B cell (primary cell): ENCODE data around the gene TMEM106B.

Experiments
- EZH2 ChIP-seq: IDR thresholded peaks from 2 replicates; pipeline ENCODE4 v1.6.1; 2012; ENCODE audit warnings: borderline replicate concordance, low read depth, mild to moderate bottlenecking, moderate library complexity, low read length; ENCODE audit not compliant: insufficient read depth, poor library complexity, severe bottlenecking
- TF ChIP-seq, protein P1 (sequence below): fragments of 200-600 bp; IDR thresholded peaks from one replicate; pipeline ENCODE4 v1.8.0; 2022; ENCODE audit warnings: antibody characterized with exemption, mild to moderate bottlenecking

- TF ChIP-seq, protein P1, sequence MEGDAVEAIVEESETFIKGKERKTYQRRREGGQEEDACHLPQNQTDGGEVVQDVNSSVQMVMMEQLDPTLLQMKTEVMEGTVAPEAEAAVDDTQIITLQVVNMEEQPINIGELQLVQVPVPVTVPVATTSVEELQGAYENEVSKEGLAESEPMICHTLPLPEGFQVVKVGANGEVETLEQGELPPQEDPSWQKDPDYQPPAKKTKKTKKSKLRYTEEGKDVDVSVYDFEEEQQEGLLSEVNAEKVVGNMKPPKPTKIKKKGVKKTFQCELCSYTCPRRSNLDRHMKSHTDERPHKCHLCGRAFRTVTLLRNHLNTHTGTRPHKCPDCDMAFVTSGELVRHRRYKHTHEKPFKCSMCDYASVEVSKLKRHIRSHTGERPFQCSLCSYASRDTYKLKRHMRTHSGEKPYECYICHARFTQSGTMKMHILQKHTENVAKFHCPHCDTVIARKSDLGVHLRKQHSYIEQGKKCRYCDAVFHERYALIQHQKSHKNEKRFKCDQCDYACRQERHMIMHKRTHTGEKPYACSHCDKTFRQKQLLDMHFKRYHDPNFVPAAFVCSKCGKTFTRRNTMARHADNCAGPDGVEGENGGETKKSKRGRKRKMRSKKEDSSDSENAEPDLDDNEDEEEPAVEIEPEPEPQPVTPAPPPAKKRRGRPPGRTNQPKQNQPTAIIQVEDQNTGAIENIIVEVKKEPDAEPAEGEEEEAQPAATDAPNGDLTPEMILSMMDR: no peak
- TF ChIP-seq EZH2: no peak
These were observed 80.8 kb downstream of the TMEM106B start for GRCh38 chr7:12291870-12292269.
